Loucy (cell line): Measurements from ENCODE around the gene CNTN1.

Experiments
- H2AFZ ChIP-seq: fragments of 200-600 bp; sonication (generic); 2 replicates; pipeline ENCODE4 v1.6.0; 2016; ENCODE audit warnings: antibody characterized with exemption, mild to moderate bottlenecking, low read length, moderate library complexity
- H3F3A ChIP-seq: fragments of 200-600 bp; 2 replicates; pipeline ENCODE4 v1.6.0; 2016; ENCODE audit warnings: antibody characterized with exemption, low read depth, mild to moderate bottlenecking
- H3K27me3 ChIP-seq: fragments of 200-600 bp; sonication (generic); 2 replicates; pipeline ENCODE4 v1.6.1; 2014; ENCODE audit warnings: low read length, mild to moderate bottlenecking; ENCODE audit not compliant: insufficient read depth, poor library complexity, severe bottlenecking
- H3K36me3 ChIP-seq: fragments of 200-600 bp; sonication (generic); 2 replicates; pipeline ENCODE4 v1.6.1; 2016; ENCODE audit warnings: low read length; ENCODE audit not compliant: insufficient read depth
- H3K4me1 ChIP-seq: fragments of 200-600 bp; sonication (generic); 2 replicates; pipeline ENCODE4 v1.5.1; 2014; ENCODE audit warnings: low read length, mild to moderate bottlenecking; ENCODE audit not compliant: insufficient read depth, poor library complexity, severe bottlenecking
- H3K4me2 ChIP-seq: fragments of 200-600 bp; sonication (generic); 2 replicates; pipeline ENCODE4 v1.6.0; 2014; ENCODE audit warnings: antibody characterized with exemption, low read length, low read depth, mild to moderate bottlenecking; ENCODE audit not compliant: poor library complexity, severe bottlenecking
- H3K4me3 ChIP-seq: fragments of 200-600 bp; sonication (generic); 2 replicates; pipeline ENCODE4 v1.5.1; 2014; ENCODE audit warnings: low read length, mild to moderate bottlenecking, mixed read lengths; ENCODE audit not compliant: poor library complexity, severe bottlenecking
- H3K79me2 ChIP-seq: fragments of 200-600 bp; sonication (generic); 2 replicates; pipeline ENCODE4 v1.6.1; 2014; ENCODE audit warnings: low read length; ENCODE audit not compliant: insufficient read depth
- H3K9ac ChIP-seq: fragments of 200-600 bp; sonication (generic); 2 replicates; pipeline ENCODE4 v1.6.0; 2014; ENCODE audit warnings: mild to moderate bottlenecking, low read depth, low read length, moderate library complexity; ENCODE audit not compliant: poor library complexity, severe bottlenecking
- H3K9me2 ChIP-seq: fragments of 200-600 bp; sonication (generic); replicated peaks from 2 replicates; pipeline ENCODE4 v1.6.1; 2016; ENCODE audit warnings: low read depth, low read length, mixed read lengths
- H3K9me3 ChIP-seq: fragments of 200-600 bp; sonication (generic); 2 replicates; pipeline ENCODE4 v1.6.1; 2014; ENCODE audit warnings: mild to moderate bottlenecking, antibody characterized with exemption, low read length, low read depth; ENCODE audit not compliant: insufficient read depth
- H4K20me1 ChIP-seq: fragments of 200-600 bp; sonication (generic); 2 replicates; pipeline ENCODE4 v1.6.0; 2014; ENCODE audit warnings: antibody characterized with exemption, low read length, mild to moderate bottlenecking; ENCODE audit not compliant: insufficient read depth, poor library complexity, severe bottlenecking
- EZH2phosphoT487 ChIP-seq: fragments of 200-600 bp; IDR thresholded peaks from 2 replicates; pipeline ENCODE4 v1.6.1; 2018; ENCODE audit warnings: antibody characterized with exemption, mild to moderate bottlenecking, moderate library complexity, borderline replicate concordance
- TF ChIP-seq, protein P1 (sequence below): fragments of 200-600 bp; sonication (generic); conservative IDR thresholded peaks from 2 replicates; pipeline ENCODE4 v1.5.1; 2014; ENCODE audit warnings: mild to moderate bottlenecking, antibody characterized with exemption, low read length

Gene CNTN1

DNA sequence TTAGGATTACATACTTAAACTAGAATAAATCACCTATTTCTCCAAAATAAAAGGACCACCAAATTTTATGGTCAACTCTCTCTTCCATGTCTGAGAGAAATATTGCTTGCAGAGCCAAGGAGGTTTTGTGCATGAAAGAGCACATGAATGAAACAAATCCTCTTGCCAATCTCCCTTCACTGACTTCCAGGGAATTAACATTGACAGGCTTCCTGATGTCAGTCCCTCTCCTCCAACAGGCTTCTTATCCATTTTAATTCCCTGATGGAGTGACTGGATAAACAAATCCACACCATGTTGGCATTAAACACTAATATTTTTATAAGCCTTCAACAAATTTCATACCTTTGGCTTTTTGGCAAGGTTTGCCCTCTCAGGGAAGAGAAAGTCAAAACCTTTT lies 45.3 kb upstream of the CNTN1 start:
- Histone ChIP-seq H4K20me1 (no peaks in the 10 kb centered on the region), H3K9me2 (no peaks in the 10 kb centered on the region), H3F3A (no peaks in the 10 kb centered on the region), H3K9me3 (no peaks in the 10 kb centered on the region), H3K9ac (no peak overlapping the region), H3K27me3 (no peaks in the 10 kb centered on the region), H3K4me1 (no peaks in the 10 kb centered on the region), H2AFZ (no peak overlapping the region), H3K36me3 (no peaks in the 10 kb centered on the region), H3K4me3 (no peak overlapping the region), H3K4me2 (no peak overlapping the region), H3K79me2 (no peaks in the 10 kb centered on the region)
- no peak for TF ChIP-seq EZH2phosphoT487
- TF ChIP-seq, protein P1, sequence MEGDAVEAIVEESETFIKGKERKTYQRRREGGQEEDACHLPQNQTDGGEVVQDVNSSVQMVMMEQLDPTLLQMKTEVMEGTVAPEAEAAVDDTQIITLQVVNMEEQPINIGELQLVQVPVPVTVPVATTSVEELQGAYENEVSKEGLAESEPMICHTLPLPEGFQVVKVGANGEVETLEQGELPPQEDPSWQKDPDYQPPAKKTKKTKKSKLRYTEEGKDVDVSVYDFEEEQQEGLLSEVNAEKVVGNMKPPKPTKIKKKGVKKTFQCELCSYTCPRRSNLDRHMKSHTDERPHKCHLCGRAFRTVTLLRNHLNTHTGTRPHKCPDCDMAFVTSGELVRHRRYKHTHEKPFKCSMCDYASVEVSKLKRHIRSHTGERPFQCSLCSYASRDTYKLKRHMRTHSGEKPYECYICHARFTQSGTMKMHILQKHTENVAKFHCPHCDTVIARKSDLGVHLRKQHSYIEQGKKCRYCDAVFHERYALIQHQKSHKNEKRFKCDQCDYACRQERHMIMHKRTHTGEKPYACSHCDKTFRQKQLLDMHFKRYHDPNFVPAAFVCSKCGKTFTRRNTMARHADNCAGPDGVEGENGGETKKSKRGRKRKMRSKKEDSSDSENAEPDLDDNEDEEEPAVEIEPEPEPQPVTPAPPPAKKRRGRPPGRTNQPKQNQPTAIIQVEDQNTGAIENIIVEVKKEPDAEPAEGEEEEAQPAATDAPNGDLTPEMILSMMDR, result no peak

DNA sequence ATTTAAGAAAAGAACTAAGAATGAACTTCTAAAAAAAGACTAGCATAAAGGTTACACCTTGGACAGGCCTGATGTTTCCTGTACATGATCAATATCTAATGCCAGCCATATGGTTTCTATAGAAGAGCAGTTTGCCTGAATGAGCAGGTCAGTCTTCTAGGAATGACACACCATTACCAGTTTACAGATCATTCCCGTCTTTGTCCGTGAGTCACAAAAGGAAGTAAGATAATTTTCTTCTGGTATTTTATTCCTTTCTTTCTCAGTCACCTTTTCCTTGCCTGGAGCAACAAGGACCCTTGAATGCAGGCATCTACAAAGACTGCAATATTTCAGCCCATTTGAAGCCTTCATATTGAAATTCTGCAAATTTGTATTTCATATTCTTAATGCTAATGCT lies 44.6 kb upstream of the CNTN1 start:
- no peaks in the 10 kb centered on the region for H3K79me2 ChIP-seq
- H3K9me3 ChIP-seq, result no peaks in the 10 kb centered on the region
- no peaks in the 10 kb centered on the region for H3F3A ChIP-seq
- no peak overlapping the region for H2AFZ ChIP-seq
- H3K4me3 ChIP-seq, result no peak overlapping the region
- H3K9ac ChIP-seq, result no peak overlapping the region
- H3K36me3 ChIP-seq, result no peaks in the 10 kb centered on the region
- no peaks in the 10 kb centered on the region for H3K27me3 ChIP-seq
- TF ChIP-seq, protein P1, result no peak
- no peak for TF ChIP-seq EZH2phosphoT487
- no peaks in the 10 kb centered on the region for H3K9me2 ChIP-seq
- no peaks in the 10 kb centered on the region for H4K20me1 ChIP-seq
- H3K4me1 ChIP-seq, result no peaks in the 10 kb centered on the region
- H3K4me2 ChIP-seq, result no peak overlapping the region

DNA sequence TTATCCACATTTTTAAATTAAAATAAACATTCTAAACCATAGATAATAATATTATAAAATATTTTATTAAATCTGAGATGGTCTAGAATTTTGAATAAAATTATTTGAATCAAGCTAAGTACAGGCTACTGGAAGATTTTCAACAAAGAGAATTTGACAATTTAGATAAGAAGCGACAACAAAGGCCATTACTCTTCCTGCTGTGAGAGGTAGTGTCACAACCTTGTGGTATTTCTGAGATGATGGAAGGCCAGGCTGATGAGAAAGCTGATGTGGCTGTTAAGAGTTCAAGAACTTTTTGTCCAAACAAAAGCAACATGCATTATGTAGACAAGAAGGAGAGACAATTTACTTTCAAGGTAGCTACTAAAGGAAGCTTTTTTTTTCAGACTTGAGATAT lies 43.7 kb upstream of the CNTN1 start:
- Histone ChIP-seq H3K36me3 (no peaks in the 10 kb centered on the region), H4K20me1 (no peaks in the 10 kb centered on the region), H3K9ac (no peak overlapping the region)

More for the DNA sequence above, 43.7 kb upstream of the CNTN1 start:
- Histone ChIP-seq H3K79me2 (no peaks in the 10 kb centered on the region), H3F3A (no peaks in the 10 kb centered on the region), H3K4me1 (no peaks in the 10 kb centered on the region), H2AFZ (no peak overlapping the region), H3K9me3 (no peaks in the 10 kb centered on the region), H3K4me3 (no peak overlapping the region), H3K9me2 (no peaks in the 10 kb centered on the region), H3K27me3 (no peaks in the 10 kb centered on the region), H3K4me2 (no peak overlapping the region)
- TF ChIP-seq, protein P1, result no peak
- no peak for TF ChIP-seq EZH2phosphoT487
